Measurements from ENCODE around the gene AK1. TPM values are rescaled to one million over a fixed set of nuclear protein-coding genes. Genes with fewer than 3 reads are reported as not detected.

Gene AK1
- total and polyA plus RNA-seq, 2 of the 8 experiments (the other 6 are each of a cell fraction or from before 2014, with no cell fraction given), result 37.9 to 39.2 TPM

GRCh38 chr9:127887792-127888191 lies 10.3 kb upstream of the AK1 start:
- H2BK120ac ChIP-seq (replicated peaks; ENCODE audit: low read depth, low read length), result no peak overlapping the region
- H3K14ac ChIP-seq (ENCODE audit: insufficient read length), result no peak overlapping the region
- H2AFZ ChIP-seq (ENCODE audit: low read length), result no peak overlapping the region
- H2AK5ac ChIP-seq (ENCODE audit: low read depth, low read length), result no peak overlapping the region
- H3K4ac ChIP-seq (replicated peaks; ENCODE audit: insufficient read length, low read depth, low read length), result no peak overlapping the region
- no peak overlapping the region for H3K9ac ChIP-seq (replicated peaks in 1 of 4; ENCODE audit: extremely low read depth in 1 of 4, low read depth in 3 of 4, low read length in 3 of 4)
- peaks cover 6 to 28% (median 16%) of the 10 kb centered on the region in 4 experiments; a peak in 6 of 8 replicates for H3K36me3 ChIP-seq (ENCODE audit: control insufficient read depth in 2 of 4, insufficient read depth in 4 of 4, low read length in 3 of 4)
- no peaks in the 10 kb centered on the region for H3K23me2 ChIP-seq (ENCODE audit: low read depth, low read length)
- H3K4me1 ChIP-seq (replicated peaks in 1 of 4; ENCODE audit: control insufficient read depth in 3 of 4, insufficient read depth in 4 of 4, low read length in 3 of 4), result no peaks in the 10 kb centered on the region; a peak in 1 of 7 replicates
- no peak overlapping the region for H4K91ac ChIP-seq (replicated peaks; ENCODE audit: insufficient read length, low read length)
- no peak overlapping the region for H3K4me3 ChIP-seq (ENCODE audit: extremely low read depth in 1 of 4, insufficient read depth in 2 of 4, low read depth in 3 of 4, low read length in 4 of 4)
- DNase-seq (ENCODE audit: low read depth in 1 of 2, low spot score in 2 of 2), result no peak
- ChIA-PET CTCF (ENCODE audit: partially characterized antibody) (interaction anchor here (0.6 to 2.1 kb wide), 12 partner anchors 9 to 298 kb away, joined by 3 to 10 read pairs (median 3); partner anchors contain the start of gene ST6GALNAC6), POLR2A (ENCODE audit: partially characterized antibody) (interaction anchor here (1.2 to 2.3 kb wide), 2 partner anchors 9 to 11 kb away, joined by 4 to 8 read pairs; no protein-coding TSS in a partner anchor)
- no peak overlapping the region; the same call in 1 of the 2 replicates for H4K8ac ChIP-seq (ENCODE audit: extremely low read depth, insufficient read depth, low read length)
- H3K27me3 ChIP-seq (replicated peaks in 1 of 4; ENCODE audit: control insufficient read depth in 3 of 4, extremely low read depth in 1 of 4, insufficient read depth in 3 of 4, low read length in 3 of 4), result no peaks in the 10 kb centered on the region
- no peak overlapping the region for H2BK20ac ChIP-seq (ENCODE audit: low read length)
- no peak overlapping the region for H3K23ac ChIP-seq (ENCODE audit: insufficient read length)
- no peak overlapping the region for H3K4me2 ChIP-seq (ENCODE audit: insufficient read depth in 1 of 2, low read depth in 2 of 2, low read length in 2 of 2)
- no peak overlapping the region for H2BK5ac ChIP-seq (ENCODE audit: low read depth, low read length)
- no peak overlapping the region for H4K5ac ChIP-seq (ENCODE audit: insufficient read length, low read depth, low read length)
- peaks cover 0 to 3% of the 10 kb centered on the region in 2 experiments for H4K20me1 ChIP-seq (replicated peaks in 1 of 2; ENCODE audit: control insufficient read depth in 1 of 2, insufficient read depth in 2 of 2, low read length in 2 of 2)
- no peaks in the 10 kb centered on the region for H3K9me3 ChIP-seq (ENCODE audit: insufficient read depth in 2 of 2, low read depth in 1 of 2, low read length in 1 of 2)
- no peak for TF ChIP-seq HDAC2 (IDR thresholded peaks at IDR 0.05; ENCODE audit: borderline replicate concordance in 1 of 2, low read depth in 2 of 2, low read length in 2 of 2)
- TF ChIP-seq GABPA (IDR thresholded peaks at IDR 0.05; ENCODE audit: borderline replicate concordance, insufficient read depth, low read length), result no peak
- TF ChIP-seq JUND (IDR thresholded peaks at IDR 0.05; ENCODE audit: low read length), result no peak
- no peak for TF ChIP-seq ZNF274 (IDR thresholded peaks at IDR 0.05; ENCODE audit: borderline replicate concordance, extremely low read depth, low read length)
- TF ChIP-seq, protein P1, sequence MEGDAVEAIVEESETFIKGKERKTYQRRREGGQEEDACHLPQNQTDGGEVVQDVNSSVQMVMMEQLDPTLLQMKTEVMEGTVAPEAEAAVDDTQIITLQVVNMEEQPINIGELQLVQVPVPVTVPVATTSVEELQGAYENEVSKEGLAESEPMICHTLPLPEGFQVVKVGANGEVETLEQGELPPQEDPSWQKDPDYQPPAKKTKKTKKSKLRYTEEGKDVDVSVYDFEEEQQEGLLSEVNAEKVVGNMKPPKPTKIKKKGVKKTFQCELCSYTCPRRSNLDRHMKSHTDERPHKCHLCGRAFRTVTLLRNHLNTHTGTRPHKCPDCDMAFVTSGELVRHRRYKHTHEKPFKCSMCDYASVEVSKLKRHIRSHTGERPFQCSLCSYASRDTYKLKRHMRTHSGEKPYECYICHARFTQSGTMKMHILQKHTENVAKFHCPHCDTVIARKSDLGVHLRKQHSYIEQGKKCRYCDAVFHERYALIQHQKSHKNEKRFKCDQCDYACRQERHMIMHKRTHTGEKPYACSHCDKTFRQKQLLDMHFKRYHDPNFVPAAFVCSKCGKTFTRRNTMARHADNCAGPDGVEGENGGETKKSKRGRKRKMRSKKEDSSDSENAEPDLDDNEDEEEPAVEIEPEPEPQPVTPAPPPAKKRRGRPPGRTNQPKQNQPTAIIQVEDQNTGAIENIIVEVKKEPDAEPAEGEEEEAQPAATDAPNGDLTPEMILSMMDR (IDR thresholded peaks at IDR 0.05; ENCODE audit: control extremely low read depth in 1 of 3, insufficient read depth in 1 of 3, low read depth in 1 of 3, low read length in 3 of 3), result no peak
- TF ChIP-seq, protein P2, sequence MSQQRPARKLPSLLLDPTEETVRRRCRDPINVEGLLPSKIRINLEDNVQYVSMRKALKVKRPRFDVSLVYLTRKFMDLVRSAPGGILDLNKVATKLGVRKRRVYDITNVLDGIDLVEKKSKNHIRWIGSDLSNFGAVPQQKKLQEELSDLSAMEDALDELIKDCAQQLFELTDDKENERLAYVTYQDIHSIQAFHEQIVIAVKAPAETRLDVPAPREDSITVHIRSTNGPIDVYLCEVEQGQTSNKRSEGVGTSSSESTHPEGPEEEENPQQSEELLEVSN (IDR thresholded peaks at IDR 0.05), result no peak
- TF ChIP-seq POLR2A (IDR thresholded peaks at IDR 0.05; ENCODE audit: control extremely low read depth in 1 of 2, low read depth in 2 of 2, low read length in 2 of 2), result no peak
- no peak for TF ChIP-seq RBBP5 (IDR thresholded peaks at IDR 0.05; ENCODE audit: borderline replicate concordance, low read depth, low read length)
- no peak for TF ChIP-seq CTBP2 (IDR thresholded peaks at IDR 0.05; ENCODE audit: borderline replicate concordance, insufficient read depth, insufficient read length, low read length)
- TF ChIP-seq EGR1 (IDR thresholded peaks at IDR 0.05; ENCODE audit: borderline replicate concordance, low read depth, low read length), result no peak
- H3K79me2 ChIP-seq (ENCODE audit: control insufficient read depth in 1 of 2, insufficient read depth in 2 of 2, low read length in 2 of 2), result no peaks in the 10 kb centered on the region
- WGBS, 2 experiments (ENCODE audit: extremely low coverage in 1 of 2, insufficient coverage in 1 of 2, insufficient read length in 1 of 2, insufficient replicate concordance in 2 of 2, low coverage in 1 of 2, low lambda C conversion rate in 2 of 2, missing lambda C conversion rate in 1 of 2), result 89% methylated on average over 2 of the region's 2 CpGs; no CpG with 5 or more reads in 1 of the 2 experiments
- no peak for FAIRE-seq
- no peak overlapping the region for H3K56ac ChIP-seq (replicated peaks; ENCODE audit: insufficient read length, low read depth, low read length)
- H3K18ac ChIP-seq (ENCODE audit: extremely low read depth, low read length), result no peak overlapping the region
- H3K27ac ChIP-seq (ENCODE audit: low read depth, low read length), result no peak overlapping the region
- 0 out of 2 replicates have a peak, but pooled peaks cover 3% of the 10 kb centered on the region for H3K79me1 ChIP-seq (ENCODE audit: low read depth, low read length)
- no peak overlapping the region for H2BK15ac ChIP-seq (ENCODE audit: low read length)
- no peak overlapping the region for H2BK12ac ChIP-seq (ENCODE audit: low read depth, low read length)

All from H1 (cell line).